SJSA1 (cell line): ENCODE data around the gene FAM3D. TPM values are rescaled to one million over a fixed set of nuclear protein-coding genes. Genes with fewer than 3 reads are reported as not detected.

ENCODE experiments used
- DNase-seq, 2 experiments: peaks; one replicate each; pipeline ENCODE4 v3.0.0-alpha.2; 2015 to 2020; ENCODE audit warnings: low spot score in 2 of 2, low read depth in 1 of 2
- H3K27ac ChIP-seq: fragments of 250-450 bp; sonication (Bioruptor Pico); 2 replicates; pipeline ENCODE4 v1.5.1; 2020; ENCODE audit warnings: mild to moderate bottlenecking, moderate library complexity
- H3K27me3 ChIP-seq: fragments of 250-450 bp; sonication (Bioruptor Pico); replicated peaks from 2 replicates; pipeline ENCODE4 v1.5.1; 2020; ENCODE audit warnings: mild to moderate bottlenecking, moderate library complexity
- H3K36me3 ChIP-seq: fragments of 250-450 bp; sonication (Bioruptor Pico); 2 replicates; pipeline ENCODE4 v1.5.1; 2020; ENCODE audit warnings: mild to moderate bottlenecking
- H3K4me1 ChIP-seq: fragments of 250-450 bp; sonication (Bioruptor Pico); replicated peaks from 2 replicates; pipeline ENCODE4 v1.6.1; 2021; ENCODE audit warnings: mild to moderate bottlenecking
- H3K4me3 ChIP-seq: fragments of 250-450 bp; sonication (Bioruptor Pico); 2 replicates; pipeline ENCODE4 v1.5.1; 2020; ENCODE audit warnings: mild to moderate bottlenecking
- H3K9me3 ChIP-seq: fragments of 250-450 bp; sonication (Bioruptor Pico); replicated peaks from 2 replicates; pipeline ENCODE4 v1.5.1; 2020; ENCODE audit warnings: mild to moderate bottlenecking
- total RNA-seq: library from RNA; depleted of rRNA; stranded (reverse); fragments of >200 nt; shearing (Covaris generic); gene quantifications from 2 replicates; pipeline ENCODE4 v1.2.3, GENCODE V29; 2014

Gene FAM3D
- total RNA-seq, 1 experiment from 2014 or later, result not detected

- Histone ChIP-seq H3K36me3 (no peaks in the 10 kb centered on the region), H3K9me3 (no peaks in the 10 kb centered on the region), H3K27me3 (0 out of 2 replicates have a peak, but pooled peaks cover 4% of the 10 kb centered on the region), H3K27ac (no peak overlapping the region), H3K4me1 (no peaks in the 10 kb centered on the region), H3K4me3 (no peak overlapping the region)
- DNase-seq, result no peak
Observed at GRCh38 chr3:58604031-58604430, 62.5 kb downstream of the FAM3D start.

GRCh38 chr3:58603606-58604005 lies 63.0 kb downstream of the FAM3D start:
- no peaks in the 10 kb centered on the region for H3K36me3 ChIP-seq
- no peak overlapping the region for H3K4me3 ChIP-seq
- no peak for DNase-seq
- no peaks in the 10 kb centered on the region for H3K4me1 ChIP-seq
- H3K9me3 ChIP-seq, result no peaks in the 10 kb centered on the region
- 0 out of 2 replicates have a peak, but pooled peaks cover 4% of the 10 kb centered on the region for H3K27me3 ChIP-seq
- H3K27ac ChIP-seq, result no peak overlapping the region

- no peak overlapping the region for H3K27ac ChIP-seq
- H3K4me3 ChIP-seq, result no peak overlapping the region
- H3K9me3 ChIP-seq, result no peaks in the 10 kb centered on the region
- no peak for DNase-seq
- 0 out of 2 replicates have a peak, but pooled peaks cover 4% of the 10 kb centered on the region for H3K27me3 ChIP-seq
- no peaks in the 10 kb centered on the region for H3K4me1 ChIP-seq
- no peaks in the 10 kb centered on the region for H3K36me3 ChIP-seq
Observed at GRCh38 chr3:58597770-58598310, 68.7 kb downstream of the FAM3D start.

- H3K9me3 ChIP-seq, result no peaks in the 10 kb centered on the region
Observed at GRCh38 chr3:58596834-58597518, 69.6 kb downstream of the FAM3D start.

GRCh38 chr3:58594117-58594516 lies 72.5 kb downstream of the FAM3D start:
- no peak for DNase-seq
- no peaks in the 10 kb centered on the region for H3K27me3 ChIP-seq
- no peak overlapping the region for H3K27ac ChIP-seq
- H3K4me3 ChIP-seq, result no peak overlapping the region
- no peaks in the 10 kb centered on the region for H3K4me1 ChIP-seq
- no peaks in the 10 kb centered on the region for H3K9me3 ChIP-seq
- no peaks in the 10 kb centered on the region for H3K36me3 ChIP-seq

More at GRCh38 chr3:58596834-58597518, 69.6 kb downstream of the FAM3D start:
- H3K27me3 ChIP-seq, result 0 out of 2 replicates have a peak, but pooled peaks cover 4% of the 10 kb centered on the region
- no peaks in the 10 kb centered on the region for H3K4me1 ChIP-seq
- no peak overlapping the region for H3K27ac ChIP-seq
- no peak overlapping the region for H3K4me3 ChIP-seq
- DNase-seq, result no peak
- no peaks in the 10 kb centered on the region for H3K36me3 ChIP-seq

- Histone ChIP-seq H3K36me3 (no peaks in the 10 kb centered on the region), H3K9me3 (no peaks in the 10 kb centered on the region), H3K27me3 (no peaks in the 10 kb centered on the region), H3K27ac (no peak overlapping the region), H3K4me1 (no peaks in the 10 kb centered on the region), H3K4me3 (no peak overlapping the region)
- no peak for DNase-seq
Observed at GRCh38 chr3:58591517-58592510, 74.8 kb downstream of the FAM3D start.

GRCh38 chr3:58588030-58588614 lies 78.5 kb downstream of the FAM3D start:
- H3K27ac ChIP-seq, result no peak overlapping the region
- H3K4me3 ChIP-seq, result no peak overlapping the region
- peaks cover 4% of the 10 kb centered on the region for H3K4me1 ChIP-seq
- no peak for DNase-seq
- no peaks in the 10 kb centered on the region for H3K9me3 ChIP-seq
- no peaks in the 10 kb centered on the region for H3K27me3 ChIP-seq
- H3K36me3 ChIP-seq, result no peaks in the 10 kb centered on the region

GRCh38 chr3:58586776-58587192 lies 79.8 kb downstream of the FAM3D start:
- Histone ChIP-seq H3K4me1 (peaks cover 4% of the 10 kb centered on the region), H3K27me3 (no peaks in the 10 kb centered on the region), H3K9me3 (no peaks in the 10 kb centered on the region), H3K36me3 (no peaks in the 10 kb centered on the region), H3K27ac (no peak overlapping the region), H3K4me3 (no peak overlapping the region)
- no peak for DNase-seq

GRCh38 chr3:58585994-58586393 lies 80.6 kb downstream of the FAM3D start:
- Histone ChIP-seq H3K27ac (no peak overlapping the region), H3K36me3 (no peaks in the 10 kb centered on the region), H3K4me3 (no peak overlapping the region), H3K27me3 (no peaks in the 10 kb centered on the region), H3K9me3 (no peaks in the 10 kb centered on the region), H3K4me1 (peaks cover 4% of the 10 kb centered on the region)
- DNase-seq, result no peak

GRCh38 chr3:58585005-58585786 lies 81.4 kb downstream of the FAM3D start:
- H3K27me3 ChIP-seq, result no peaks in the 10 kb centered on the region
- H3K36me3 ChIP-seq, result no peaks in the 10 kb centered on the region
- H3K4me1 ChIP-seq, result peaks cover 4% of the 10 kb centered on the region
- no peaks in the 10 kb centered on the region for H3K9me3 ChIP-seq
- H3K4me3 ChIP-seq, result peak overlapping the region; percentile 38
- H3K27ac ChIP-seq, result no peak overlapping the region
- peak; percentile 47 to 75 for DNase-seq

- Histone ChIP-seq H3K4me3 (peak overlapping the region; percentile 38), H3K27ac (no peak overlapping the region), H3K4me1 (peaks cover 4% of the 10 kb centered on the region), H3K27me3 (no peaks in the 10 kb centered on the region), H3K9me3 (no peaks in the 10 kb centered on the region), H3K36me3 (no peaks in the 10 kb centered on the region)
- DNase-seq, result no peak
Observed at GRCh38 chr3:58584690-58585004, 81.9 kb downstream of the FAM3D start.
